MM.1S (cell line): ENCODE results near the gene GDAP1L1.

Experiments
- DNase-seq: peaks from one replicate; pipeline ENCODE4 v3.0.0-alpha.2; 2015
- H2AFZ ChIP-seq: fragments of 300-600 bp; sonication (generic); 2 replicates; pipeline ENCODE4 v1.6.0; 2016; ENCODE audit warnings: antibody characterized with exemption, low read length
- H3F3A ChIP-seq: fragments of 300-600 bp; sonication (generic); 2 replicates; pipeline ENCODE4 v1.6.1; 2016; ENCODE audit warnings: mild to moderate bottlenecking, antibody characterized with exemption, low read length, moderate library complexity, mixed read lengths; ENCODE audit not compliant: insufficient read depth
- H3K27ac ChIP-seq: fragments of 300-600 bp; sonication (generic); 2 replicates; pipeline ENCODE4 v1.5.1; 2016; ENCODE audit warnings: mild to moderate bottlenecking, low read length
- H3K27me3 ChIP-seq: fragments of 300-600 bp; sonication (generic); replicated peaks from 2 replicates; pipeline ENCODE4 v1.6.0; 2016; ENCODE audit warnings: low read length; ENCODE audit not compliant: insufficient read depth
- H3K36me3 ChIP-seq: fragments of 300-600 bp; sonication (generic); replicated peaks from 2 replicates; pipeline ENCODE4 v1.6.1; 2016; ENCODE audit warnings: mild to moderate bottlenecking, low read length, mixed read lengths; ENCODE audit not compliant: insufficient read depth
- H3K4me1 ChIP-seq: fragments of 300-600 bp; sonication (generic); 2 replicates; pipeline ENCODE4 v1.6.1; 2016; ENCODE audit warnings: low read length, mixed read lengths
- H3K4me2 ChIP-seq: fragments of 300-600 bp; sonication (generic); 2 replicates; pipeline ENCODE4 v1.6.0; 2016; ENCODE audit warnings: low read depth, low read length
- H3K4me3 ChIP-seq: fragments of 300-600 bp; sonication (generic); 2 replicates; pipeline ENCODE4 v1.5.1; 2016; ENCODE audit warnings: low read length, mixed read lengths
- H3K79me2 ChIP-seq: fragments of 300-600 bp; sonication (generic); 2 replicates; pipeline ENCODE4 v1.6.1; 2016; ENCODE audit warnings: mixed run types, low read length, mixed read lengths
- H3K9ac ChIP-seq: fragments of 300-600 bp; sonication (generic); 2 replicates; pipeline ENCODE4 v1.6.1; 2016; ENCODE audit warnings: low read length, mixed read lengths
- H3K9me2 ChIP-seq: fragments of 300-600 bp; sonication (generic); replicated peaks from 2 replicates; pipeline ENCODE4 v1.6.1; 2016; ENCODE audit warnings: mild to moderate bottlenecking, low read length, mixed read lengths; ENCODE audit not compliant: insufficient read depth
- H3K9me3 ChIP-seq: fragments of 300-600 bp; sonication (generic); replicated peaks from 2 replicates; pipeline ENCODE4 v1.6.1; 2016; ENCODE audit warnings: mild to moderate bottlenecking, low read length, mixed read lengths; ENCODE audit not compliant: insufficient read depth
- H4K20me1 ChIP-seq: fragments of 300-600 bp; sonication (generic); 2 replicates; pipeline ENCODE4 v1.6.1; 2016; ENCODE audit warnings: mild to moderate bottlenecking, low read length, moderate library complexity, mixed read lengths; ENCODE audit not compliant: insufficient read depth
- CTCF ChIP-seq: fragments of 300-600 bp; sonication (generic); IDR thresholded peaks from 2 replicates; pipeline ENCODE4 v1.5.1; 2016; ENCODE audit warnings: antibody characterized with exemption, low read length, mixed read lengths
- EZH2 ChIP-seq: fragments of 300-600 bp; sonication (generic); optimal IDR thresholded peaks from 2 replicates; pipeline ENCODE3; 2017; ENCODE audit warnings: low read depth, mild to moderate bottlenecking, antibody characterized with exemption, low read length, mixed read lengths
- EZH2phosphoT487 ChIP-seq: fragments of 300-600 bp; sonication (generic); IDR thresholded peaks from 2 replicates; pipeline ENCODE4 v1.6.1; 2018; ENCODE audit warnings: antibody characterized with exemption, low read length

GDAP1L1 gene

DNA sequence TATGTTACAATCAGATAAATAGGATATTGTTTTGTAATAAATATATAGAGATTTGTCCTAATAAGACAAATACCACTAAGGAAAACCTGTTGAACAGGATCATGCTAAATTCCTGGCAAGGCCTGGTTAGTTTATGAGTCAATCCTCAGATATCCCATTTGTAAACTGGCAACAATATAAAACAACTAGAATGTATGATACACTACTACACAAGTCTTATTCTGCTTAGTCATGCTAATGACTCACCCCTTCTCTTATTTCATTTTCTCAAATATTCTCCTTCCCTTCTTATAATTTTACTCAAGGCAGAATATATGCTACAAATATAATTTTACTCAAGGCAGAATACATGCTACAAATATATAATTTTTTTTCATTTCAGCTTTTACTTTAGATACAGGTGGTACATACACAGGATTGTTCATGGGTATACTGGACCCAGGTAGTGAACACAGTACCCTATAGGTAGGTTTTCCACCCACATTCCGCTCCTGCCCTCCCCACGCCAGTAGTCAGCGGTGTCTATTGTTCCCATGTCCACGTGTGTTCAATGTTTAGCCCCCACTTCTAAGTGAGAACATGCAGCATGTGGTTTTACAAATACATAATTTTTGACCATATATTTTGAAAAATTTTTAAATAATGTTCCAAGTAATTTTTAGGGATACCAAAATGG is 42.8 kb upstream of the GDAP1L1 start:
- DNase-seq: no peak
- Histone ChIP-seq H4K20me1 (peaks cover 16% of the 10 kb centered on the region), H3K36me3 (peaks cover 2% of the 10 kb centered on the region; the same call in 1 of the 2 replicates), H3K9ac (no peak overlapping the region), H3K9me2 (no peaks in the 10 kb centered on the region), H3K9me3 (no peaks in the 10 kb centered on the region), H3K4me2 (no peak overlapping the region), H3K27ac (no peak overlapping the region), H3K79me2 (peaks cover 98% of the 10 kb centered on the region), H3K27me3 (no peaks in the 10 kb centered on the region), H3K4me3 (no peak overlapping the region), H3F3A (no peaks in the 10 kb centered on the region), H3K4me1 (peaks cover 10% of the 10 kb centered on the region; the same call in 1 of the 2 replicates), H2AFZ (no peak overlapping the region)
- TF ChIP-seq CTCF: no peak
- TF ChIP-seq EZH2phosphoT487: no peak
- TF ChIP-seq EZH2: no peak

DNA sequence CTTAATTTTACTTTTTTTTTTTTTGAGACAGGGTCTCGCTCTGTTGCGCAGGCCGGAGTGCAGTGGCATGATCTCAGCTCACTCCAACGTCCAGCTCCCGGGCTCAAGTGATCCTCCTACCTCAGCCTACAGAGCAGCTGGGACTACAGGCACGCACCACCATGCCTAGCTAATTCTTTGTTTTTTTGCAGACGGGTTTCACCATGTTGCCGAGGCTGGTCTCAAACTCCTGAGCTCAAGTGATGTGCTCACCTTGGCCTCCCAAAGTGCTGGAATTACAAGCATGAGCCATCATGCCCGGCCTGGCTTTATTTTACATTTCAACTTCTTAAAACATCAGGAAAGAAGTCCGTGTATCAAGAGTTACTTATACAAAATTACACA is 42.3 kb upstream of the GDAP1L1 start:
- H3K27me3 ChIP-seq: no peaks in the 10 kb centered on the region
- H3K27ac ChIP-seq: no peak overlapping the region
- DNase-seq: no peak
- H3K4me1 ChIP-seq: peaks cover 10% of the 10 kb centered on the region; the same call in 1 of the 2 replicates
- H4K20me1 ChIP-seq: peaks cover 16% of the 10 kb centered on the region
- no peak overlapping the region for H3K9ac ChIP-seq
- H3K79me2 ChIP-seq: peaks cover 98% of the 10 kb centered on the region
- H3K36me3 ChIP-seq: peaks cover 2% of the 10 kb centered on the region; the same call in 1 of the 2 replicates
- H3F3A ChIP-seq: no peaks in the 10 kb centered on the region
- no peak overlapping the region for H3K4me3 ChIP-seq
- H3K4me2 ChIP-seq: no peak overlapping the region
- no peaks in the 10 kb centered on the region for H3K9me3 ChIP-seq
- H2AFZ ChIP-seq: no peak overlapping the region
- no peaks in the 10 kb centered on the region for H3K9me2 ChIP-seq
- TF ChIP-seq EZH2 (no peak), CTCF (no peak), EZH2phosphoT487 (no peak)

GRCh38 chr20:44206132-44206531 is 41.0 kb upstream of the GDAP1L1 start:
- TF ChIP-seq EZH2phosphoT487 (no peak), EZH2 (no peak)
- no peak overlapping the region for H3K9ac ChIP-seq
- H4K20me1 ChIP-seq: peaks cover 16% of the 10 kb centered on the region
- peaks cover 91% of the 10 kb centered on the region for H3K79me2 ChIP-seq
- no peaks in the 10 kb centered on the region for H3K9me2 ChIP-seq
- DNase-seq: no peak
- H3K9me3 ChIP-seq: no peaks in the 10 kb centered on the region
- peaks cover 8% of the 10 kb centered on the region for H3F3A ChIP-seq
- H3K4me3 ChIP-seq: no peak overlapping the region
- H3K4me1 ChIP-seq: peaks cover 10% of the 10 kb centered on the region; the same call in 1 of the 2 replicates
- no peak overlapping the region for H3K27ac ChIP-seq
- no peaks in the 10 kb centered on the region for H3K27me3 ChIP-seq
- H3K36me3 ChIP-seq: peaks cover 2% of the 10 kb centered on the region; the same call in 1 of the 2 replicates
- no peak overlapping the region for H2AFZ ChIP-seq
- no peak overlapping the region for H3K4me2 ChIP-seq

DNA sequence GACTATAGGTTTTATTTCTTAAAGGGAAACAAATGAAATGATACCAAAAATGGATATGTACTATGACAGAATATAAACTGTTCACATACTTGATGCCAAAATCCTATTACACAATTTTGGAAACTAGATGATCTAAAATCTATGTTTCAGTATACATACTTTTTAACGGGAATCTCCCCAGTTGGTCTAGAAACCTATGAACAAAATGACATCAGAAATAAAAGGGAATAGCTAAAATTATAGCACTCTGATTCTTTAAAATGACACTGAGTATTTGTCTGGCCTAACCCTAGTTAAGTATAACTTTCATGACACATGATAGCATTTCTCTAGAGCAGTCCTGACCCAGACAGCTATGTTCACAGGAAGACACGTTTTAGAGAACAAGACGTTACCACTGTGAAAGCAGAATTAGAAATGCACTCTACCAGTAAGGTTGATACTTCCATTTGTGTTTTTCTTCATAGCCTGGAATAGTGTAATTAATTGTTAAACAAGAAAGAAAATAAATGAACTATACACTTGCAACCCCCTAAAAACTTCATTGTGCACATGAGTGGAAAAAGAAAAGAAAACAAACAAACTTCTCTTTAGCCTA is 39.9 kb upstream of the GDAP1L1 start:
- TF ChIP-seq EZH2: no peak
- TF ChIP-seq CTCF: no peak
- peaks cover 16% of the 10 kb centered on the region for H4K20me1 ChIP-seq
- H3K36me3 ChIP-seq: 0 out of 2 replicates have a peak, but pooled peaks cover 2% of the 10 kb centered on the region
- H3K79me2 ChIP-seq: peaks cover 87% of the 10 kb centered on the region
- no peak overlapping the region for H3K4me2 ChIP-seq
- H3K9me3 ChIP-seq: no peaks in the 10 kb centered on the region
- H2AFZ ChIP-seq: no peak overlapping the region
- H3F3A ChIP-seq: peaks cover 12% of the 10 kb centered on the region
- no peak for DNase-seq
- no peaks in the 10 kb centered on the region for H3K9me2 ChIP-seq
- no peak overlapping the region for H3K4me3 ChIP-seq
- no peak overlapping the region for H3K9ac ChIP-seq
- H3K27me3 ChIP-seq: no peaks in the 10 kb centered on the region
- H3K27ac ChIP-seq: no peak overlapping the region
- H3K4me1 ChIP-seq: peaks cover 14% of the 10 kb centered on the region; the same call in 1 of the 2 replicates
